Measurements from ENCODE around the gene GCSH. TPM values are rescaled to one million over a fixed set of nuclear protein-coding genes. Genes with fewer than 3 reads are reported as not detected.
A peak's percentile ranks its signal among the peaks of the same experiment; 100 is the strongest.

GCSH gene
- polyA plus RNA-seq, 3 donors = 0.77 to 2.0 (median 1.0) TPM

DNA sequence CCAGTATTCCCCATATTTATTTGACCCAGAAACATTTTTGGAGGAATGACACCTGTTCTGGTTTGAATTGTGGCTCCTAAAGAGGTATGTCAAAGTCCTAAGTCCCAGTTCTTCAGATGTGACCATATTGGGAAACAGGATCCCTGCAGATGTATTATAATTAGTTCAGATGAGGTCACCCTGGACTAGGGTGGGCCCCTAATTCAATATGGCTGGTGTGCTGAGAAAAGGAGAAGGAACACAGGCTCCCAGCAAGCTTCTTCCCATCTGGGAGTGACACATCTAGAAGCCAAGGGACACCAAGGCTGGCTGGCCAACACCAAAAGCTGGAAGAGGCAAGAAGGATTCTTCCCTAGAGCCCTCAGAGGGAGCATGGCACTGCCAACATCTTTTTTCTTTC, 3.8 kb upstream of the GCSH start:
- no peaks in the 10 kb centered on the region for H3K9me3 ChIP-seq (replicated peaks in 1 of 2; ENCODE audit: control insufficient read depth in 1 of 2, insufficient read depth in 1 of 2, low read length in 2 of 2)
- no peaks in the 10 kb centered on the region for H4K20me1 ChIP-seq (ENCODE audit: insufficient read depth, low read length)
- TF ChIP-seq, protein P1, sequence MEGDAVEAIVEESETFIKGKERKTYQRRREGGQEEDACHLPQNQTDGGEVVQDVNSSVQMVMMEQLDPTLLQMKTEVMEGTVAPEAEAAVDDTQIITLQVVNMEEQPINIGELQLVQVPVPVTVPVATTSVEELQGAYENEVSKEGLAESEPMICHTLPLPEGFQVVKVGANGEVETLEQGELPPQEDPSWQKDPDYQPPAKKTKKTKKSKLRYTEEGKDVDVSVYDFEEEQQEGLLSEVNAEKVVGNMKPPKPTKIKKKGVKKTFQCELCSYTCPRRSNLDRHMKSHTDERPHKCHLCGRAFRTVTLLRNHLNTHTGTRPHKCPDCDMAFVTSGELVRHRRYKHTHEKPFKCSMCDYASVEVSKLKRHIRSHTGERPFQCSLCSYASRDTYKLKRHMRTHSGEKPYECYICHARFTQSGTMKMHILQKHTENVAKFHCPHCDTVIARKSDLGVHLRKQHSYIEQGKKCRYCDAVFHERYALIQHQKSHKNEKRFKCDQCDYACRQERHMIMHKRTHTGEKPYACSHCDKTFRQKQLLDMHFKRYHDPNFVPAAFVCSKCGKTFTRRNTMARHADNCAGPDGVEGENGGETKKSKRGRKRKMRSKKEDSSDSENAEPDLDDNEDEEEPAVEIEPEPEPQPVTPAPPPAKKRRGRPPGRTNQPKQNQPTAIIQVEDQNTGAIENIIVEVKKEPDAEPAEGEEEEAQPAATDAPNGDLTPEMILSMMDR (IDR thresholded peaks at IDR 0.05) = no peak
- intact Hi-C loops (cut with micrococcal nuclease) = loop anchor here (5.0 to 10.0 kb wide), 5 partner anchors 63 to 635 kb away; partner anchors contain the start of genes ATMIN (in 1 of the 2), CENPN (in 1 of the 2), CMC2 (in 1 of the 2) and GAN (in 1 of the 2)
- H3K4me3 ChIP-seq (replicated peaks in 1 of 3; ENCODE audit: low read depth in 2 of 3, low read length in 3 of 3) = no peak overlapping the region
- H3K9ac ChIP-seq (ENCODE audit: insufficient read depth, low read length, poor library complexity, severe bottlenecking) = no peak overlapping the region
- H3K27ac ChIP-seq (ENCODE audit: low read depth in 1 of 2, low read length in 2 of 2) = no peak overlapping the region
- H3K27me3 ChIP-seq (ENCODE audit: control insufficient read depth in 2 of 2, insufficient read depth in 2 of 2, low read length in 2 of 2) = peaks cover 0 to 6% of the 10 kb centered on the region in 2 donors
- no peaks in the 10 kb centered on the region for H3K36me3 ChIP-seq (replicated peaks in 1 of 2; ENCODE audit: control insufficient read depth in 1 of 2, insufficient read depth in 2 of 2, low read length in 2 of 2)
- H3K9me3 Mint-ChIP-seq = peaks cover 0 to 2% (median 0%) of the 10 kb centered on the region in 7 donors
- no peak for DNase-seq
- no peak overlapping the region for H3K27ac Mint-ChIP-seq
- H3K4me2 ChIP-seq (replicated peaks; ENCODE audit: extremely low read depth, low read length, poor library complexity, severe bottlenecking) = no peak overlapping the region
- H3K36me3 Mint-ChIP-seq = no peaks in the 10 kb centered on the region
- H3K4me1 ChIP-seq (ENCODE audit: control insufficient read depth in 1 of 2, insufficient read depth in 2 of 2, low read length in 2 of 2) = peaks cover 9 to 16% of the 10 kb centered on the region in 2 donors
- no peaks in the 10 kb centered on the region for H3K79me2 ChIP-seq (ENCODE audit: insufficient read depth, low read length)
- H3K4me1 Mint-ChIP-seq = peaks cover 12% of the 10 kb centered on the region
- no peak overlapping the region for H2AFZ ChIP-seq (ENCODE audit: insufficient read depth, low read depth, low read length, poor library complexity, severe bottlenecking)
- peaks cover 10 to 13% (median 11%) of the 10 kb centered on the region in 3 donors for H3K27me3 Mint-ChIP-seq (ENCODE audit: low read depth in 3 of 3)
- H3K4me3 Mint-ChIP-seq = no peak overlapping the region

DNA sequence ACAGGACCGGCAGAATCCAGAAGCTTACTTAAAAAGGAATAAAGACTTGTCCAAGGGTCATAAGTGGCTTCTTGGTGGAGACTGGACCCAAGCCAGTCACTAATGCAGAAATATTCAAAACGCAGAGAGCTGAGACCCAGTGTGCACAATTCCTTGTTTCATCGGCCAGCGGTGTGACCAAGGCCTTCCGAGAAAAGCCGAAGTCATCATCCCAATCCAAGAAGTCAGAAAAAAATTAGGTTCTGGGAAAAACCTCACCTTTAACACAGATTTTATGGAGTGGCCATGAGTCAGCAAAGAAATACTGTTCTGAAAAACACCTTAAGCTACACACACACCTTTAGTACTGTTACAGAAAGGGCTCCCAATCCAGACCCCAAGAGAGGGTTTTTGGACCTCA, 1.0 kb upstream of the GCSH start:
- peaks cover 9 to 16% of the 10 kb centered on the region in 2 donors for H3K4me1 ChIP-seq (ENCODE audit: control insufficient read depth in 1 of 2, insufficient read depth in 2 of 2, low read length in 2 of 2)
- no peaks in the 10 kb centered on the region for H3K9me3 ChIP-seq (replicated peaks in 1 of 2; ENCODE audit: control insufficient read depth in 1 of 2, insufficient read depth in 1 of 2, low read length in 2 of 2)
- H3K4me1 Mint-ChIP-seq = peaks cover 15% of the 10 kb centered on the region
- H3K4me3 Mint-ChIP-seq = no peak overlapping the region
- H4K20me1 ChIP-seq (ENCODE audit: insufficient read depth, low read length) = no peaks in the 10 kb centered on the region
- no peaks in the 10 kb centered on the region for H3K36me3 ChIP-seq (replicated peaks in 1 of 2; ENCODE audit: control insufficient read depth in 1 of 2, insufficient read depth in 2 of 2, low read length in 2 of 2)
- H3K36me3 Mint-ChIP-seq = no peaks in the 10 kb centered on the region
- TF ChIP-seq, protein P1 (IDR thresholded peaks at IDR 0.05) = no peak
- peak overlapping the region; percentile 64 for H2AFZ ChIP-seq (ENCODE audit: insufficient read depth, low read depth, low read length, poor library complexity, severe bottlenecking)
- DNase-seq = no peak
- no peak overlapping the region for H3K4me3 ChIP-seq (replicated peaks in 1 of 3; ENCODE audit: low read depth in 2 of 3, low read length in 3 of 3)
- H3K27ac ChIP-seq (ENCODE audit: low read depth in 1 of 2, low read length in 2 of 2) = no peak overlapping the region
- 98% methylated on average over 5 of the region's 6 CpGs for WGBS (ENCODE audit: insufficient coverage)
- H3K79me2 ChIP-seq (ENCODE audit: insufficient read depth, low read length) = no peaks in the 10 kb centered on the region
- intact Hi-C loops (cut with micrococcal nuclease) = loop anchor here (2.0 to 10.0 kb wide), 7 partner anchors 20 to 638 kb away; partner anchors contain the start of genes CENPN (in 2 of the 2), CMC2 (in 2 of the 2), ATMIN (in 1 of the 2) and C16orf46 (in 1 of the 2)
- H3K4me2 ChIP-seq (replicated peaks; ENCODE audit: extremely low read depth, low read length, poor library complexity, severe bottlenecking) = no peak overlapping the region
- H3K27me3 Mint-ChIP-seq (ENCODE audit: low read depth in 3 of 3) = peaks cover 15 to 17% (median 16%) of the 10 kb centered on the region in 3 donors
- no peak overlapping the region for H3K9ac ChIP-seq (ENCODE audit: insufficient read depth, low read length, poor library complexity, severe bottlenecking)
- H3K9me3 Mint-ChIP-seq = peaks cover 0 to 2% (median 0%) of the 10 kb centered on the region in 7 donors
- H3K27me3 ChIP-seq (ENCODE audit: control insufficient read depth in 2 of 2, insufficient read depth in 2 of 2, low read length in 2 of 2) = peaks cover 0 to 7% of the 10 kb centered on the region in 2 donors
- no peak overlapping the region for H3K27ac Mint-ChIP-seq

Data from CD14-positive monocyte (primary cell).